ENCODE results near the gene MYO5B. TPM values are rescaled to one million over a fixed set of nuclear protein-coding genes. Genes with fewer than 3 reads are reported as not detected.

MYO5B gene
- total RNA-seq, 4 donors from 2014 or later, result 1.2 to 2.2 (median 1.3) TPM

DNA sequence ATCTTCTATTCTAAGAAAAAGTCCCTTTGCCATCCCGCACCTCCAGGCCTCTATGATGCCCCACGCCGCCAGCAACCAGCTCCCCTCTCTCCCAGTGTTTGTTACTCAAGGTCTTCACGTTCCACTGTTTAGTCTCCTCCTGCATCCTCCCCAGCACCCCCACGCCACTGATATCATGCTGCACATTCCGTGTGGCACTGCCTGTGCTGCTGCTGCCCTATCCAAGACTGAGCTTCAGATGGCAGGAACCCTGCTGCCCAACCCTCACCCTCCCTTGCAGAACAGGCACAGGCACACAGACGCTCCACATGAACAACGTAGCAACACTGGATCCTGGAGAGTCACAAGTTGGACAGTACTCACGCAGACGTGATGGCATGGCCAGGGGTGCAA is 35.3 kb downstream of the MYO5B start:
- TF ChIP-seq, protein P1, sequence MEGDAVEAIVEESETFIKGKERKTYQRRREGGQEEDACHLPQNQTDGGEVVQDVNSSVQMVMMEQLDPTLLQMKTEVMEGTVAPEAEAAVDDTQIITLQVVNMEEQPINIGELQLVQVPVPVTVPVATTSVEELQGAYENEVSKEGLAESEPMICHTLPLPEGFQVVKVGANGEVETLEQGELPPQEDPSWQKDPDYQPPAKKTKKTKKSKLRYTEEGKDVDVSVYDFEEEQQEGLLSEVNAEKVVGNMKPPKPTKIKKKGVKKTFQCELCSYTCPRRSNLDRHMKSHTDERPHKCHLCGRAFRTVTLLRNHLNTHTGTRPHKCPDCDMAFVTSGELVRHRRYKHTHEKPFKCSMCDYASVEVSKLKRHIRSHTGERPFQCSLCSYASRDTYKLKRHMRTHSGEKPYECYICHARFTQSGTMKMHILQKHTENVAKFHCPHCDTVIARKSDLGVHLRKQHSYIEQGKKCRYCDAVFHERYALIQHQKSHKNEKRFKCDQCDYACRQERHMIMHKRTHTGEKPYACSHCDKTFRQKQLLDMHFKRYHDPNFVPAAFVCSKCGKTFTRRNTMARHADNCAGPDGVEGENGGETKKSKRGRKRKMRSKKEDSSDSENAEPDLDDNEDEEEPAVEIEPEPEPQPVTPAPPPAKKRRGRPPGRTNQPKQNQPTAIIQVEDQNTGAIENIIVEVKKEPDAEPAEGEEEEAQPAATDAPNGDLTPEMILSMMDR (IDR thresholded peaks at IDR 0.05; ENCODE audit: low read depth), result no peak

DNA sequence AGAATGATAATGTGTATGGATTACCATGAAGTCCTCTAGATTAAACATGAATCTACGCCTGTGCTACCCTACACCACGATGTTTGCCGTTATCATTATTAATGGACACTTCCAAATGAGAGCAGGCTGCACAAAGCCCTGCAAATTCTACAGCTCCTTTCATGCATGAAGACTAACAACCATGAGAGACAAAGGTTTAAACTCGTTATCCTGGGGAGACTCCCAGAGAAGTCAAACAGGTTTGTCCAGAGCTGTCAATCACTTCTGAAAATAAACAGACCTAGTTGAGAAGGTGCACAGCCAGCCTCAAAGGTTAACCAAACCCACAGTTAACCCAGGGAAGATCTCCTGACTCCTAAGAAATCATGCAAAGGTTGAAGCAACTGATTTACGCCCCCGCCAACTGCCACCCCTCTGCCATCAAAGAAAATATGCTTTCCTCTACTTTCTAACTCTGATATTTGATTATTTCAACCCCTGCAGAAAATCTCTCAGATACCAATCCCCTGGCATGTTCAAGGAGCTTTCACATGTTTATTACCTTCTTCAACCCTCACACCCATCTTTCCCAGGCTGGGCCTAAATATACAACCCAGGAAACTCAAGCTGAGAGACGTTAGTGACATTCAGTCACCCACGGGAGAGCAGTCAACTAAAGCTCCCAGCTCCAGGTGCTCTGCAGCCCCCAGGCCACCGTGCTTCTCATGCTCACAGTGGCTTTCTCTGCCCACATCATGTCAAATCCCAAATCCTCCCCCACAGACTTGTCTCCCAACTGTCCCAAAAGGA is 35.9 kb downstream of the MYO5B start:
- TF ChIP-seq, protein P1 (IDR thresholded peaks at IDR 0.05; ENCODE audit: low read depth), result no peak

DNA sequence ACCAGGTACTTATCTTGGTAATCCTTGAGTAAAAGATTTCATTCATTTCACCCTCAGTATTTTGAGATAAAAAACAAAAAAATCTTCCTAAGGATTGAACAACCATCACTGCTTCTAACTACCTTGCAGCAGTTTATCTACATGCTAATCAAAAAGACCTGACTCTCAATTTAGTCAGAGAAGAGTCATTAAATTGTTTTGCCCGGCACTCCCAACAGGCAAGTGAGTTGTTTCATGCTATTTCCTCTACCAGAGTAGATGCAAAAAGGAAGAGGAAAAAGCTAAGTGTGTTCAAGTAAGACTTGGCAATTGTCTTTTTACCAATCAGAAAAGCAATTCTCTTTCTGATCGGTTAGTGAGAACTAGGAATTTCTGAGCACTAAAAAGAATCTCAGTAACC is 39.5 kb downstream of the MYO5B start:
- TF ChIP-seq, protein P1 (IDR thresholded peaks at IDR 0.05; ENCODE audit: low read depth), result no peak

DNA sequence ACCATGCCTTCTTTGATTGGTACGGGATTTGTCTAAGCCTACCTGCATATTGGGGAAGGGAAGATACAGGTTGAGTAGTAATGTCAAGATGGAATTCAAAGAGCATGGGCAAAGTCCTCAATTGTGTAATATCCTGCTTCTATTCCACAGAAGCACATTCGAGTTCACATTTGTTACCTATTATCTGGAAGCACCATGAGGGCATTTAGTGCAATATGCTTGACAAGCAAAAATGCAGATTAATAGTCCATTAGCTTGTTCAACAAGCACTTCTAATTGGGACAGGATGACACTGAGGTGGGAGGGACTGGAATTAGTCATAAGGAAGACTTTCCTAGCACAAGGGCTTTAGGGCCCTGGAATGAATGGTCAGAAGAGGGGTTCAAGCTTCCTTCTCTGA is 40.5 kb downstream of the MYO5B start:
- TF ChIP-seq, protein P1 (IDR thresholded peaks at IDR 0.05; ENCODE audit: low read depth), result no peak

DNA sequence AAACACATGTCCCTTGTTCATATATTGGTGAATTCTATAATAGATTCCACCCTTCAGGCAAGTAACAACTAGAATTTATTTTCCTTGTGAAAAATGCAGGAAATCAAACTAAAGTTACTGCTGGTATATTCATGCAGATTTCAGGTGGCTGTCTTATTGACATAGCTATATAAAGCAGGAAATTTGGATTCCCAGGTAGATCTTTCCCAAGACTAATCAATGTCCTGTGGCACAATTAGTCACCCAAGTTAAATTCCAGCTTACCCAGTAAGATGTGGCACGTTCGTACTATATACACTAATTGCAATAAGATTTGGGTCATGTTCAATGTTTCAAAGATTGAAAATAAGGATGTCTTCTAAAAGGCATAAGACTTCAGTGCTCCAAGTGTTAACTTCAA is 42.0 kb downstream of the MYO5B start:
- TF ChIP-seq, protein P1 (IDR thresholded peaks at IDR 0.05; ENCODE audit: low read depth), result no peak

DNA sequence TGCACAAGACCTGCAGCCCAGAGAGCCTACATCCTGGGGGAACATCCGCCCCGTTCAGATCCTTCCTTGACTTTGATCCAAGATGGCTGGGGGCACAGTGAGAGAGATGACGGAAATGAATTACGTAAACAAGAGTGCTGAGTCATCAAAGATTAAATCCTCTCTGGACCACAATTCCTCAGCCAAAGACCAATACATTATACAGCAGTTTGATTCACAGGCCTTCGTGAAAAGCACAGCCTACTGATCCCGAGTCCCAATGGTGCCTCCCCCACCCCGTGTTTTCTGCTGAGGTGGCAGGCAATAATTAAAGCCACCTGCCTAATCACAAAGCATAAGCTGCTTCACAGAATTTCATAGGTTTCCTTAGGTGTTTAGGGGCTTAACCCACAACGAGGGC is 43.0 kb downstream of the MYO5B start:
- TF ChIP-seq, protein P1 (IDR thresholded peaks at IDR 0.05; ENCODE audit: low read depth), result no peak

DNA sequence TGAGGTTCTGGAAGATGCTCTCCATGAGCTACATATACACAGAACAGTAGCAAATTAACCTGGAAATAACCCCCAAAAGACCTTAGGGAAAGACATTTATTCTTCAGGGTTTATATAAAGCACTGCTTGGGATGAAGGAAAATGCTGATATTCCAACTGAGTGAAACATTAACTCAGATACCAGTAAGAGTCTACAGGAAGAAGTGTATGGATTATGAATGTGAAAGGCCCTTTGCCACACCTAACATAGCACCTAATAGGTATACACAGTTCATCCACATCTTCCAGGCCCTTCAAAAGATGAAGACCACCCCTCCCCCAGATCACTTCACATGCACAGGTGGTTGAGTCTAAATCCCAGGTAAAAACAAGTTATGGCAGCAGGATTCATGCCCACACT is 50.4 kb downstream of the MYO5B start:
- TF ChIP-seq, protein P1 (IDR thresholded peaks at IDR 0.05; ENCODE audit: low read depth), result no peak

Measured in subcutaneous adipose tissue (tissue), 4 donors.